HEK293 (cell line): ENCODE measurements around the gene ZCCHC2.
A peak's percentile ranks its signal among the peaks of the same experiment; 100 is the strongest.

Source experiments
- CTCF ChIA-PET: fragments of 350-600 bp; formaldehyde crosslinking; extraction: SDS; loops from one replicate; lab custom pipeline; 2021; ENCODE audit warnings: antibody characterized with exemption; lab: Yijun Ruan, JAX
- POLR2A ChIA-PET: fragments of 300-600 bp; formaldehyde crosslinking; extraction: SDS; loops from one replicate; lab custom pipeline; 2020; ENCODE audit warnings: antibody characterized with exemption, inconsistent platforms; lab: Yijun Ruan, JAX
- H3K27ac ChIP-seq: fragments of 200-500 bp; sonication (Bioruptor generic); 2 replicates; pipeline ENCODE4 v1.5.1; 2014; ENCODE audit warnings: low read depth, low read length, control low read depth, inconsistent platforms; ENCODE audit errors: extremely low read depth
- H3K36me3 ChIP-seq, 2 experiments: fragments of 200-500 bp in 1 of 2; sonication (Bioruptor generic) in 1 of 2; 1 replicate in 1 of 2; 2 replicates in 1 of 2; pipeline ENCODE4 v1.5.1; 2014 to 2017; ENCODE audit warnings: inconsistent platforms in 2 of 2, low read length in 2 of 2; ENCODE audit not compliant: control insufficient read depth in 2 of 2, insufficient read depth in 1 of 2
- H3K4me1 ChIP-seq: fragments of 200-500 bp; sonication (Bioruptor generic); 2 replicates; pipeline ENCODE4 v1.5.1; 2014; ENCODE audit warnings: mild to moderate bottlenecking, low read length, inconsistent platforms; ENCODE audit not compliant: control insufficient read depth, insufficient read depth
- H3K4me3 ChIP-seq: 2 replicates; pipeline ENCODE4 v1.5.1; 2011; ENCODE audit warnings: low read depth, mild to moderate bottlenecking, control low read depth, low read length, moderate library complexity
- H3K9me3 ChIP-seq: fragments of 200-500 bp; sonication (Bioruptor generic); 2 replicates; pipeline ENCODE4 v1.5.1; 2014; ENCODE audit warnings: low read depth, low read length, inconsistent platforms; ENCODE audit not compliant: control insufficient read depth, insufficient read depth
- GLIS1 ChIP-seq: fragments of 450-650 bp; formaldehyde crosslinking; IDR thresholded peaks from 2 replicates; pipeline ENCODE4 v1.5.1; 2016; ENCODE audit warnings: missing biosample characterization, missing genetic modification characterization
- IKZF3 ChIP-seq: fragments of 450-650 bp; IDR thresholded peaks from 2 replicates; pipeline ENCODE4 v1.5.0; 2018; ENCODE audit warnings: missing biosample characterization, mild to moderate bottlenecking, missing genetic modification characterization, moderate library complexity
- KLF9 ChIP-seq: fragments of 450-650 bp; formaldehyde crosslinking; IDR thresholded peaks from 2 replicates; pipeline ENCODE4 v1.5.1; 2016; ENCODE audit warnings: missing biosample characterization, missing genetic modification characterization, low read depth
- OVOL3 ChIP-seq: fragments of 450-650 bp; formaldehyde crosslinking; IDR thresholded peaks from 2 replicates; pipeline ENCODE4 v1.5.1; 2016; ENCODE audit warnings: missing biosample characterization, missing genetic modification characterization
- PATZ1 ChIP-seq: fragments of 450-650 bp; formaldehyde crosslinking; IDR thresholded peaks from 2 replicates; pipeline ENCODE4 v1.5.1; 2016; ENCODE audit warnings: missing biosample characterization, missing genetic modification characterization
- SP7 ChIP-seq: fragments of 450-650 bp; formaldehyde crosslinking; IDR thresholded peaks from 2 replicates; pipeline ENCODE4 v1.5.1; 2016; ENCODE audit warnings: missing biosample characterization, missing genetic modification characterization
- ZEB2 ChIP-seq: fragments of 450-650 bp; formaldehyde crosslinking; IDR thresholded peaks from 2 replicates; pipeline ENCODE4 v1.5.1; 2016; ENCODE audit warnings: missing biosample characterization, missing genetic modification characterization
- ZFP37 ChIP-seq: fragments of 450-650 bp; formaldehyde crosslinking; IDR thresholded peaks from 2 replicates; pipeline ENCODE4 v1.5.1; 2016; ENCODE audit warnings: missing biosample characterization, missing genetic modification characterization
- ZNF184 ChIP-seq: fragments of 450-650 bp; IDR thresholded peaks from 2 replicates; pipeline ENCODE4 v1.5.1; 2018; ENCODE audit warnings: missing biosample characterization, mild to moderate bottlenecking, missing genetic modification characterization
- ZNF19 ChIP-seq: fragments of 450-650 bp; formaldehyde crosslinking; IDR thresholded peaks from 2 replicates; pipeline ENCODE4; 2016; ENCODE audit warnings: missing biosample characterization, missing genetic modification characterization, low read depth
- ZNF2 ChIP-seq: fragments of 450-650 bp; formaldehyde crosslinking; IDR thresholded peaks from 2 replicates; pipeline ENCODE4 v1.5.1; 2016; ENCODE audit warnings: missing biosample characterization, missing genetic modification characterization
- ZNF248 ChIP-seq: fragments of 450-650 bp; formaldehyde crosslinking; IDR thresholded peaks from 2 replicates; pipeline ENCODE4 v1.5.1; 2017; ENCODE audit warnings: missing biosample characterization, missing genetic modification characterization
- ZNF335 ChIP-seq: fragments of 450-650 bp; formaldehyde crosslinking; conservative IDR thresholded peaks from 2 replicates; pipeline ENCODE4 v1.5.1; 2016; ENCODE audit warnings: missing biosample characterization, missing genetic modification characterization
- ZNF398 ChIP-seq: fragments of 450-650 bp; formaldehyde crosslinking; IDR thresholded peaks from 2 replicates; pipeline ENCODE4 v1.5.1; 2017; ENCODE audit warnings: missing biosample characterization, missing genetic modification characterization
- ZNF501 ChIP-seq: fragments of 450-650 bp; formaldehyde crosslinking; IDR thresholded peaks from 2 replicates; pipeline ENCODE4 v1.5.1; 2016; ENCODE audit warnings: missing biosample characterization, missing genetic modification characterization
- ZNF561 ChIP-seq: fragments of 450-650 bp; IDR thresholded peaks from 2 replicates; pipeline ENCODE4 v1.5.1; 2018; ENCODE audit warnings: missing biosample characterization, missing genetic modification characterization, borderline replicate concordance
- ZNF596 ChIP-seq: fragments of 450-650 bp; IDR thresholded peaks from 2 replicates; pipeline ENCODE4 v1.5.0; 2018; ENCODE audit warnings: missing biosample characterization, mild to moderate bottlenecking, missing genetic modification characterization, moderate library complexity
- ZNF610 ChIP-seq: fragments of 450-650 bp; formaldehyde crosslinking; IDR thresholded peaks from 2 replicates; pipeline ENCODE4 v1.5.1; 2016; ENCODE audit warnings: missing biosample characterization, missing genetic modification characterization, borderline replicate concordance
- ZNF654 ChIP-seq: fragments of 450-650 bp; formaldehyde crosslinking; IDR thresholded peaks from 2 replicates; pipeline ENCODE4 v1.5.1; 2016; ENCODE audit warnings: low read depth, missing biosample characterization, missing genetic modification characterization
- ZNF660 ChIP-seq: fragments of 450-650 bp; IDR thresholded peaks from 2 replicates; pipeline ENCODE4 v1.5.1; 2018; ENCODE audit warnings: missing biosample characterization, mild to moderate bottlenecking, missing genetic modification characterization
- ZNF837 ChIP-seq: fragments of 450-650 bp; formaldehyde crosslinking; IDR thresholded peaks from 2 replicates; pipeline ENCODE4 v1.5.1; 2016; ENCODE audit warnings: missing biosample characterization, missing genetic modification characterization
- ZSCAN30 ChIP-seq: fragments of 450-650 bp; IDR thresholded peaks from 2 replicates; pipeline ENCODE4 v1.5.1; 2018; ENCODE audit warnings: missing biosample characterization, mild to moderate bottlenecking, missing genetic modification characterization, moderate library complexity
- TF ChIP-seq, protein P1 (sequence below): fragments of 450-650 bp; formaldehyde crosslinking; IDR thresholded peaks from 2 replicates; pipeline ENCODE4 v1.5.1; 2016; ENCODE audit warnings: missing biosample characterization, missing genetic modification characterization
- TF ChIP-seq, protein P2 (sequence below): fragments of 450-650 bp; formaldehyde crosslinking; IDR thresholded peaks from 2 replicates; pipeline ENCODE4 v1.5.1; 2016; ENCODE audit warnings: missing biosample characterization, missing genetic modification characterization

The ZCCHC2 gene

GRCh38 chr18:62583376-62583775 is 60.6 kb downstream of the ZCCHC2 start:
- CTCF ChIA-PET: interaction anchor here (0.5 to 5.2 kb wide), 36 partner anchors 10 to 1260 kb away, joined by 3 to 79 read pairs (median 4); partner anchors contain the start of gene ZCCHC2
- H3K27ac ChIP-seq: no peak overlapping the region
- no peaks in the 10 kb centered on the region for H3K9me3 ChIP-seq
- TF ChIP-seq OVOL3: no peak
- TF ChIP-seq, all 188 proteins: peak for 0
- Histone ChIP-seq H3K4me3 (no peak overlapping the region), H3K4me1 (peaks cover 9% of the 10 kb centered on the region), H3K36me3 (peaks cover 0 to 8% of the 10 kb centered on the region in 2 experiments; a peak in 2 of 3 replicates)
- POLR2A ChIA-PET: interaction anchor here (1.6 kb wide), 1 partner anchor 61 kb away, joined by 9 read pairs; the partner anchor contains the start of gene ZCCHC2

DNA sequence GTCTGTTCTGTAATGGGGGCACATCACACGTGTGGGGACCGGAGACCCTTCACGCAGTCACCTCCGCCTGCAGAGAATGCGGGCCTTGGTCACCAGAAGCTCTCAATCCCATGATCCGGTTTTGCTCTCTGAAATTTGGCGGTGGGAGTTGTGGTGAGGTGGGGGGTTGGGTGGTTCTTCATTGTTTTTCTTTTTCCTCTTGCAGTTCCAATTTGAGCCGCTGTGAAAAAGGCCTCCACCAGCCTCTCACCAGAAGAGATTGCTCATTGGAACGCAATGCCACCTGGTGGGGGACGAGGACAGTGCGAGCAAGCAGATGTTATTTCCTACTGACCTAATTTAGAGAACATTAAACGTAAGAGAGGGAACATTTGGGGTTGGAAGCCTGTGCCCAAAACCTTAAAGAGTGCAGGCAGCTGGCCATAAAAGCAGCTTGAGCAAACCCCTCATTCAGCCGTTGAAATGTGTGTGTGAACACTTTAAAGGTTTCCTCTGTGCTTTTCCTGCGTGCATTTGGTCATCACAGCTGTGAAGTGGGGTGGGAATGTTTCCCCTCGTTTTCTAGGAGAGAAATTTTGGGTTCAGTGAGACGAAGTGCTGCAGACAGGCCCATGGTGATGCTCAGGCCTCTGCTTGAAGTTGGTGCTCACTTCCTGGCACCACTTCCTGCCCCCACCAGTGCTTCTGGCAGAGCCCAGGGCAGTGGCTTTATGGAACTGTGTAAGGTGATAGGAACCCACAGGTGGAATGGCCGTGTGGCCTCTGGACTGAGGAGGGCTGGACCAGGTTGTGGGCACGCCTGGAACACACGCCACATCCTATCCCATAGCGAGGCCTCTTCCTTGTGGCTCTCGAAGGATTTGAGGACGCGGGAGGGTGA is 61.7 kb downstream of the ZCCHC2 start:
- H3K4me1 ChIP-seq: peaks cover 5% of the 10 kb centered on the region
- peaks cover 0 to 8% of the 10 kb centered on the region in 2 experiments; a peak in 2 of 3 replicates for H3K36me3 ChIP-seq
- no peak overlapping the region for H3K4me3 ChIP-seq
- POLR2A ChIA-PET: interaction anchor here (1.6 kb wide), 1 partner anchor 62 kb away, joined by 9 read pairs; the partner anchor contains the start of gene ZCCHC2
- no peaks in the 10 kb centered on the region for H3K9me3 ChIP-seq
- no peak overlapping the region for H3K27ac ChIP-seq
- CTCF ChIA-PET: interaction anchor here (0.6 to 5.2 kb wide), 54 partner anchors 9 to 1233 kb away, joined by 3 to 79 read pairs (median 4); partner anchors contain the start of genes PHLPP1 and ZCCHC2
- TF ChIP-seq SP7 (tag by site-specific recombination) (0 out of 2 replicates have a peak, but pooled peaks have one; percentile 29), ZNF610 (tag by site-specific recombination) (0 out of 2 replicates have a peak, but pooled peaks have one; percentile 22), GLIS1 (0 out of 2 replicates have a peak, but pooled peaks have one; percentile 31), ZNF398 (tag by site-specific recombination) (peak; percentile 39; the same call in 1 of the 2 replicates), ZEB2 (tag by site-specific recombination) (peak; percentile 54; the same call in 1 of the 2 replicates), ZNF19 (no peak), PATZ1 (tag by site-specific recombination) (peak; percentile 44), IKZF3 (tag by site-specific recombination) (0 out of 2 replicates have a peak, but pooled peaks have one; percentile 12), ZNF654 (tag by site-specific recombination) (peak; percentile 68), ZNF837 (tag by site-specific recombination) (no peak), ZNF501 (peak; percentile 49; the same call in 1 of the 2 replicates), ZFP37 (0 out of 2 replicates have a peak, but pooled peaks have one; percentile 66), ZNF184 (tag by site-specific recombination) (no peak), ZSCAN30 (peak; percentile 86), ZNF596 (tag by site-specific recombination) (0 out of 2 replicates have a peak, but pooled peaks have one; percentile 13), ZNF561 (tag by site-specific recombination) (0 out of 2 replicates have a peak, but pooled peaks have one; percentile 23), ZNF2 (peak; percentile 56; the same call in 1 of the 2 replicates), ZNF335 (peak; percentile 34; the same call in 1 of the 2 replicates), KLF9 (tag by site-specific recombination) (no peak), ZNF248 (no peak), ZNF660 (tag by site-specific recombination) (peak; percentile 77)
- TF ChIP-seq, protein P1, sequence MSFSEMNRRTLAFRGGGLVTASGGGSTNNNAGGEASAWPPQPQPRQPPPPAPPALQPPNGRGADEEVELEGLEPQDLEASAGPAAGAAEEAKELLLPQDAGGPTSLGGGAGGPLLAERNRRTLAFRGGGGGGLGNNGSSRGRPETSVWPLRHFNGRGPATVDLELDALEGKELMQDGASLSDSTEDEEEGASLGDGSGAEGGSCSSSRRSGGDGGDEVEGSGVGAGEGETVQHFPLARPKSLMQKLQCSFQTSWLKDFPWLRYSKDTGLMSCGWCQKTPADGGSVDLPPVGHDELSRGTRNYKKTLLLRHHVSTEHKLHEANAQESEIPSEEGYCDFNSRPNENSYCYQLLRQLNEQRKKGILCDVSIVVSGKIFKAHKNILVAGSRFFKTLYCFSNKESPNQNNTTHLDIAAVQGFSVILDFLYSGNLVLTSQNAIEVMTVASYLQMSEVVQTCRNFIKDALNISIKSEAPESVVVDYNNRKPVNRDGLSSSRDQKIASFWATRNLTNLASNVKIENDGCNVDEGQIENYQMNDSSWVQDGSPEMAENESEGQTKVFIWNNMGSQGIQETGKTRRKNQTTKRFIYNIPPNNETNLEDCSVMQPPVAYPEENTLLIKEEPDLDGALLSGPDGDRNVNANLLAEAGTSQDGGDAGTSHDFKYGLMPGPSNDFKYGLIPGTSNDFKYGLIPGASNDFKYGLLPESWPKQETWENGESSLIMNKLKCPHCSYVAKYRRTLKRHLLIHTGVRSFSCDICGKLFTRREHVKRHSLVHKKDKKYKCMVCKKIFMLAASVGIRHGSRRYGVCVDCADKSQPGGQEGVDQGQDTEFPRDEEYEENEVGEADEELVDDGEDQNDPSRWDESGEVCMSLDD (tag by site-specific recombination): peak; percentile 42; the same call in 1 of the 2 replicates
- TF ChIP-seq, protein P2, sequence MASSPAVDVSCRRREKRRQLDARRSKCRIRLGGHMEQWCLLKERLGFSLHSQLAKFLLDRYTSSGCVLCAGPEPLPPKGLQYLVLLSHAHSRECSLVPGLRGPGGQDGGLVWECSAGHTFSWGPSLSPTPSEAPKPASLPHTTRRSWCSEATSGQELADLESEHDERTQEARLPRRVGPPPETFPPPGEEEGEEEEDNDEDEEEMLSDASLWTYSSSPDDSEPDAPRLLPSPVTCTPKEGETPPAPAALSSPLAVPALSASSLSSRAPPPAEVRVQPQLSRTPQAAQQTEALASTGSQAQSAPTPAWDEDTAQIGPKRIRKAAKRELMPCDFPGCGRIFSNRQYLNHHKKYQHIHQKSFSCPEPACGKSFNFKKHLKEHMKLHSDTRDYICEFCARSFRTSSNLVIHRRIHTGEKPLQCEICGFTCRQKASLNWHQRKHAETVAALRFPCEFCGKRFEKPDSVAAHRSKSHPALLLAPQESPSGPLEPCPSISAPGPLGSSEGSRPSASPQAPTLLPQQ (tag by site-specific recombination): peak; percentile 46; the same call in 1 of the 2 replicates
